HG03575 (cell line): ENCODE measurements around the gene IL21R.

Experiments used
- ATAC-seq: cut with Tn5 transposase; IDR thresholded peaks from one replicate; pipeline ENCODE4 v1.9.1; 2021; ENCODE audit not compliant: unreplicated experiment, insufficient number of reproducible peaks, low FRiP score; ENCODE audit errors: extremely low read depth

The IL21R gene

GRCh38 chr16:27473101-27473900, 71.3 kb downstream of the IL21R start:
- no peak for ATAC-seq

- no peak for ATAC-seq
Observed at GRCh38 chr16:27474041-27474440, 72.1 kb downstream of the IL21R start.

GRCh38 chr16:27474921-27475320, 72.9 kb downstream of the IL21R start:
- no peak for ATAC-seq

GRCh38 chr16:27475561-27475960, 73.6 kb downstream of the IL21R start:
- no peak for ATAC-seq

- ATAC-seq, result no peak
Observed at GRCh38 chr16:27476240-27476639, 74.3 kb downstream of the IL21R start.

- no peak for ATAC-seq
Observed at GRCh38 chr16:27480761-27481160, 78.8 kb downstream of the IL21R start.

GRCh38 chr16:27481282-27481934, 79.4 kb downstream of the IL21R start:
- no peak for ATAC-seq

DNA sequence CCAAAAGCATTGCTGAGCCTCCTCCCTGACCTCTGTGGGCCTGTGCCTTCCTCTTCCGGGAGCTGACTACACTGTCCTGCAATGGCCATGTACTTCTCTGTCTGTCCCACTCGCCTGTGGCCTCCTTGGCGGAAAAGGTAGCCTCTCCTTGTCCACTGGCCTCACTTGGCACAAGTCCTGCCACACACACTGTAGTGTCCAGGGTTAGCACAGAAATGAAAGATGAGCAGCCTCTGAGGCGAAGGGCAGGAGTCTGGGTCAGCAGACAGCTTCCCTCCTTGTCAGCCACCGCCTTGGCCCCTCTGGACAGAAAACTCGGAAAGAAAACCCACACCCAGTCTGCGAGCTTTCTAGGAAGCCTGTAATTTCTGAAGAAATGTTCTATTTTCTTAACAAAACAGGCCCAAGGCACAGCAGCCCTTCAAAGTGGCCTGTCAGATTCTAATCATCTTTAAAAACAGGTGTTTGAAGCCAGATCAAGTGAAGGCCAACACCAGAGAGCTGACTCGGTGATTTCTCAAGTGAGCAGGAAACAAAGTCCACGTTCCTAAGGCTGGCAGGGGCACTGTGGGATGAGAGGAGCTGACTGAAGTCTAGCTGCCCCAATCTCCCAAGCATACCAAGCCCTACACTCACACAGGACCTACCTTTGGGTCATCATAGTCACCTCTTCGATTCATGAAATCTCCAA, 80.6 kb downstream of the IL21R start:
- ATAC-seq, result no peak

- ATAC-seq, result no peak
Observed at GRCh38 chr16:27483088-27483437, 81.1 kb downstream of the IL21R start.

DNA sequence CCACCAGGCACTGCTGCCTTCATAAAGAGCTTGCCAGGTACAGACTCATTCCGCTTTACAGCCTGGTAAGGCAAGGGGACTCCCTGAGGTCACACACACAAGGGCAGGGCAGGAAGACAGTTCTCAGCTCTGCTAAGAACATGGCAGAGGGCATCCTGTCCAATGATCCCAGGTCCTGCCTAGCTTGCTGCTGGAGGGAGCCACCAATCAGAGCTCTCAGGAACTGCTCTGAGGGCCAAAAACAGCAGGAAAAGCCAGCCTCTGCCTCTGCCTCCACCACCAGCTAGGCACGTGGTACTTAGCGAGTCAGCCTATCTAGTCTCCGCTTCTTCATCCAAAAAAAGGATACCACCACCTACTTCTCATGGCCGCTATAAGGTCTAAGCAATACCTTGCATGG, 81.7 kb downstream of the IL21R start:
- no peak for ATAC-seq

DNA sequence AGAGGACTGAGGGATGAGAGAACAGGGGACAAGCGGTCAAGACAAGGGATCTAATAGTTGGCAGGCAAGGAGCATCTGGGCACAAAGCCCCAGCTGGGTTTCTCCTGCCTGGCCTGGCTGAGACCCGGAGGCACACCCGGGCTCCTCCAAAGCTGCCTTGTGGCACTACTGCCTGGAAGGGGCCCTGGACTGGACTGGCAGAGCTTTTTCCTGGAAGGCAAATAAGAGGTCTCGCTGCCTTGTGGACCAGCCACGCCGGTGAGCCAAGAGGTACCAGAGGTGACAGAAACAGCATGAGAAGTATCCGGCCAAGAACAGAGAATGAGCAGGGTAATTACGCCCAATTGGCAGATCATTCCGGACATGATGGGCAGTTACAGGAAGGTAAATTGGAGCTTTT, 83.2 kb downstream of the IL21R start:
- ATAC-seq, result no peak

DNA sequence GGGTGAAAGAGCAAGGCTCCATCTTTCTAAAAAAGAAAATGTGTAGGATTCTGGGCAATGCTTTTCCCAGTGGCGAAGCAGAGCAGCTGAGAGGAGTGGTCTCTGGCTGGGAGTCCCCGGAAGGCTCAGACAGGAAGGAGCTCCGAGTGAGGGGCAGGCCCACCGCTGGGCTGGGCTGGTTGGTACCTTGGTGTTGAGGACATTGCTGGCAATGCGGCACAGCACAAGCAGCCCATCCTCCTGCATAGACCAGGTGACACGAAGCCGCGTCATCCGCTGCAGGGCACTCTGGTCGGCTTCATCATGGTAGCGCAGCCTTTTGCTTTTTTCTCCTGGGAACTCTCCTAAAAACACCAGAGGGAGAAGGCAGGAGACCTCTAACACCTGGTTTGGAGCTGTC, 83.8 kb downstream of the IL21R start:
- ATAC-seq, result no peak

GRCh38 chr16:27486344-27486743, 84.4 kb downstream of the IL21R start:
- ATAC-seq, result no peak

DNA sequence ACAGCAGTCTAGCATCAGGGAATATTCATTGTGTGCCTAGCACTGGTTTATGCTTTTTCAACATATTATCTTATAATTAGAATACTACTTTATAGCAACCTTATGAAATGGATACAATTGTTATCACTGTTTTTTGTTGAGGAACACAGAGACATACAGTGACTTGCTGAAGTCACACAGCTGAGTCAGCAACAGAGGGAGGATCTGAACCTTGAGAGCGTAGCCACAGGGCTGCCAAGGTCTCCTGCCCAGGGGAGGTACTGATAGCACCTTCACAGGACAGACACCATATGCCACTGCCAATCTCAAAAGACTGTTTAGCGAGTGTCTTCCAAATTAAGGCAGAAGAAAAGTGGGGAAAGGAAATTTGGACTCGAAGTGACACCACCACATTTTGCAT, 84.8 kb downstream of the IL21R start:
- no peak for ATAC-seq

DNA sequence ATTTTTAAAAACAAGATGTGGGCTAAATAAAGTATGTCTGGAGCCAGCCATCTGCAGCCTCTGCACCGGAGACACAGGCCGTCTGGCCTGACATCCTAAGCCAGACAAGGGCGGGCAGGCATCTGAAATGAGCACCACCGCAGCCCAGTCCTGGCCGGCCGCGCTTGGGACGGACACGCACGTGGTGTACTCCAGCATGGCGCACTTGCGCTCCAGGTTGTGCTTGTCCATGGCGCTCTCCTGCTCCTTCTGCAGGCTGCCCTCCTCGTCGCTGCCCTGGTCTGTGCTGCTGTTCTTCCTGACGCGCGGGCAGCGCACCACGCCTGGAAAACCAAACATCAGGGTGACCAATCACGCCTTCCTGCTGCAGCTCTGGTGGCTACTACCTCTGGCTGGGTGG, 87.4 kb downstream of the IL21R start:
- no peak for ATAC-seq

GRCh38 chr16:27489906-27490305, 87.9 kb downstream of the IL21R start:
- ATAC-seq, result no peak

DNA sequence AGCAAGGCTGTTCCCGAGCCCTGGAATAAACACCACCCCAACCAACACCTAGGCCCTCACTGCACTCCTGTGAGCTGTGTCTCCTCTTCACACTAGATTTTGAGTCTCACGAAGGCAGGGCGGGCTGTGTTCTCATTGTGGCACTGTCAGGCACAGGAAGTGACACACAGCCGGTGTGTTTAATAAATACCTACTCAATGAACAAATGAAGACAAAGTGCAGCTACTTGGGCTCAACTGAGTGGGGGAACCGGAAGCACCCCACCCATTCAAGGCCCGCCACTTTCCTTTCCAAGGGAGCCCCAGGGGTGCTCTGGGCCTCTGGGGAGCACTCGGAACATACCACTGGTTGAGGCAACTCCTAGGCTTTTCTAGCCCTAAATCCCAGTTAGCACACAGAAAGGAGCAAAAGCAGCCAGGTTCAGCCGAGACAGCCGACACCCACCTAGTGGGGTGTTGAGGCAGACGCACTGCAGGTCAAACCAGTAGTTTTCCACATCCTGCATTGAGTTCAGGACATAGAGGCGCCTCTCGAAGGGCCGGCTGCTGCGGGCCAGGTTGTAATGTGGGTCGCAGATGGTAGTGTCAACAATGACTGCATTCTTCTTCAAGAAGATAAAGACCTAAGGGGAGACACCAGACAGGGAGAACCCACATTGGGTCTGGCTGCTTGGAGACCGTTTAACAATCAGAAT, 90.1 kb downstream of the IL21R start:
- ATAC-seq, result no peak

- no peak for ATAC-seq
Observed at GRCh38 chr16:27492588-27492979, 90.6 kb downstream of the IL21R start.

- no peak for ATAC-seq
Observed at GRCh38 chr16:27495191-27495590, 93.2 kb downstream of the IL21R start.
